Spleen (tissue), 11 donors: Measurements from ENCODE around the gene AUH. TPM values are rescaled to one million over a fixed set of nuclear protein-coding genes. Genes with fewer than 3 reads are reported as not detected.

Source experiments
- DNase-seq: peaks from one replicate; pipeline ENCODE4 v3.0.0-alpha.2; 2020
- H3K27ac ChIP-seq, 8 donors: fragments of 200-600 bp; sonication (generic) in 7 of 8; 1 replicate in 4 of 8; 2 replicates in 4 of 8; pipeline versions ENCODE4 v1.5.0 to v1.8.0; 2016 to 2021; ENCODE audit warnings: inconsistent platforms in 4 of 8, mild to moderate bottlenecking in 4 of 8, moderate library complexity in 1 of 8
- H3K27me3 ChIP-seq, 7 donors: fragments of 200-600 bp; sonication (generic) in 6 of 7; replicated peaks in 1 of 7; 1 replicate in 4 of 7; 2 replicates in 3 of 7; pipeline versions ENCODE4 v1.5.0 to v1.8.0; 2016 to 2021; ENCODE audit warnings: inconsistent platforms in 3 of 7, mild to moderate bottlenecking in 1 of 7
- H3K36me3 ChIP-seq, 6 donors: fragments of 200-600 bp; sonication (generic) in 5 of 6; 1 replicate in 4 of 6; 2 replicates in 2 of 6; pipeline versions ENCODE4 v1.5.0 to v1.8.0; 2016 to 2021; ENCODE audit warnings: inconsistent platforms in 2 of 6
- H3K4me1 ChIP-seq, 6 donors: fragments of 200-600 bp; sonication (generic) in 5 of 6; 1 replicate in 3 of 6; 2 replicates in 3 of 6; pipeline versions ENCODE4 v1.5.0 to v1.8.0; 2016 to 2021; ENCODE audit warnings: inconsistent platforms in 3 of 6
- H3K4me3 ChIP-seq, 8 donors: fragments of 200-600 bp; sonication (generic) in 7 of 8; 1 replicate in 4 of 8; 2 replicates in 4 of 8; pipeline versions ENCODE4 v1.5.0 to v1.8.0; 2016 to 2021; ENCODE audit warnings: inconsistent platforms in 4 of 8, mild to moderate bottlenecking in 4 of 8, moderate library complexity in 2 of 8
- H3K9me3 ChIP-seq, 8 donors: fragments of 200-600 bp; sonication (generic) in 7 of 8; 1 replicate in 4 of 8; 2 replicates in 4 of 8; pipeline versions ENCODE4 v1.5.0 to v1.8.0; 2016 to 2021; ENCODE audit warnings: inconsistent platforms in 4 of 8
- POLR2A ChIP-seq, 3 donors: fragments of 450-650 bp; IDR thresholded peaks; one replicate each; pipeline ENCODE4 v1.5.1; 2017; ENCODE audit warnings: antibody characterized with exemption in 3 of 3, mild to moderate bottlenecking in 1 of 3
- POLR2AphosphoS5 ChIP-seq, 3 donors: sonication (generic); formaldehyde crosslinking; IDR thresholded peaks; one replicate each; pipeline ENCODE4 v1.5.1; 2017; ENCODE audit warnings: antibody characterized with exemption in 3 of 3
- WGBS, 5 donors: extraction: QIAGEN DNeasy Blood & Tissue Kit in 3 of 5; methylation state at CpG; one replicate each; pipeline versions ENCODE4 v1.1.5 to v1.1.7; 2013 to 2018; 5-methylcytosine and 5-hydroxymethylcytosine counted together
- intact Hi-C: fragments of 100-400 bp; cut with DNase I; formaldehyde crosslinking; loops from one replicate; pipeline ENCODE4 v1.15.0; 2023; ENCODE audit warnings: low total_unique reads
- polyA plus RNA-seq, 3 donors: library from polyadenylated mRNA; stranded (reverse); fragments of 200-250 nt; gene quantifications; one replicate each; pipeline ENCODE4 v1.2.1, GENCODE V29; 2013
- total RNA-seq, 7 donors: library from RNA; depleted of rRNA in 3 of 7; stranded (reverse); fragments of >200 nt in 3 of 7; fragmentation: NEBNext Ultra II Directional in 4 of 7; extraction: Animal tissue kit (Norgen Biotek cat#: 25700) in 4 of 7; gene quantifications; one replicate each; pipeline versions ENCODE4 v1.1.0 to v1.2.1, GENCODE V29; 2016 to 2021
- TF ChIP-seq, protein P1 (sequence below), 11 experiments: fragments of 200-600 bp in 7 of 11; fragments of 450-650 bp in 4 of 11; sonication (generic) in 4 of 11; IDR thresholded peaks in 8 of 11; conservative IDR thresholded peaks in 3 of 11; 1 replicate in 7 of 11; 2 replicates in 4 of 11; pipeline versions ENCODE4 v1.4.0 to v1.8.0; 2016 to 2021; ENCODE audit warnings: antibody characterized with exemption in 11 of 11, inconsistent platforms in 4 of 11, mild to moderate bottlenecking in 1 of 11
- donor health status: healthy with polysubstance abuse.
- donor health status: DM: no; HTN: no; CAD: no; lungs with moderate emphysema.
- donor health status: DM: no; HTN: no; CAD: no.
- donor health status: Bipolar disorder and iron deficiency.
- donor health status: healthy.
- donor health status: DM: no; HTN: no; CAD: no.
- donor health status: DM: yes; HTN: yes; CAD: no.

Gene AUH
- total and polyA plus RNA-seq, 10 donors = 9.4 to 37.3 (median 20.6) TPM

- H3K4me1 ChIP-seq = no peaks in the 10 kb centered on the region
- no peak for DNase-seq
- no peaks in the 10 kb centered on the region for H3K27me3 ChIP-seq
- H3K27ac ChIP-seq = no peak overlapping the region
- peaks cover 0 to 4% (median 0%) of the 10 kb centered on the region in 8 donors for H3K9me3 ChIP-seq
- 86 to 97% (median 90%) methylated on average over 1 of the region's 1 CpG for WGBS, 5 donors
- intact Hi-C loops = no loop called here
- no peak overlapping the region for H3K4me3 ChIP-seq
- TF ChIP-seq POLR2AphosphoS5 (IDR thresholded peaks at IDR 0.05) (no peak), POLR2A (IDR thresholded peaks at IDR 0.05) (no peak)
- TF ChIP-seq, protein P1, sequence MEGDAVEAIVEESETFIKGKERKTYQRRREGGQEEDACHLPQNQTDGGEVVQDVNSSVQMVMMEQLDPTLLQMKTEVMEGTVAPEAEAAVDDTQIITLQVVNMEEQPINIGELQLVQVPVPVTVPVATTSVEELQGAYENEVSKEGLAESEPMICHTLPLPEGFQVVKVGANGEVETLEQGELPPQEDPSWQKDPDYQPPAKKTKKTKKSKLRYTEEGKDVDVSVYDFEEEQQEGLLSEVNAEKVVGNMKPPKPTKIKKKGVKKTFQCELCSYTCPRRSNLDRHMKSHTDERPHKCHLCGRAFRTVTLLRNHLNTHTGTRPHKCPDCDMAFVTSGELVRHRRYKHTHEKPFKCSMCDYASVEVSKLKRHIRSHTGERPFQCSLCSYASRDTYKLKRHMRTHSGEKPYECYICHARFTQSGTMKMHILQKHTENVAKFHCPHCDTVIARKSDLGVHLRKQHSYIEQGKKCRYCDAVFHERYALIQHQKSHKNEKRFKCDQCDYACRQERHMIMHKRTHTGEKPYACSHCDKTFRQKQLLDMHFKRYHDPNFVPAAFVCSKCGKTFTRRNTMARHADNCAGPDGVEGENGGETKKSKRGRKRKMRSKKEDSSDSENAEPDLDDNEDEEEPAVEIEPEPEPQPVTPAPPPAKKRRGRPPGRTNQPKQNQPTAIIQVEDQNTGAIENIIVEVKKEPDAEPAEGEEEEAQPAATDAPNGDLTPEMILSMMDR (IDR thresholded peaks at IDR 0.05 in 8 of 11, conservative IDR thresholded peaks at IDR 0.05 in 3 of 11) = no peak
- H3K36me3 ChIP-seq = peaks cover 0 to 43% (median 12%) of the 10 kb centered on the region in 6 donors
Measured at GRCh38 chr9:91289244-91289643, 72.5 kb downstream of the AUH start.

DNA sequence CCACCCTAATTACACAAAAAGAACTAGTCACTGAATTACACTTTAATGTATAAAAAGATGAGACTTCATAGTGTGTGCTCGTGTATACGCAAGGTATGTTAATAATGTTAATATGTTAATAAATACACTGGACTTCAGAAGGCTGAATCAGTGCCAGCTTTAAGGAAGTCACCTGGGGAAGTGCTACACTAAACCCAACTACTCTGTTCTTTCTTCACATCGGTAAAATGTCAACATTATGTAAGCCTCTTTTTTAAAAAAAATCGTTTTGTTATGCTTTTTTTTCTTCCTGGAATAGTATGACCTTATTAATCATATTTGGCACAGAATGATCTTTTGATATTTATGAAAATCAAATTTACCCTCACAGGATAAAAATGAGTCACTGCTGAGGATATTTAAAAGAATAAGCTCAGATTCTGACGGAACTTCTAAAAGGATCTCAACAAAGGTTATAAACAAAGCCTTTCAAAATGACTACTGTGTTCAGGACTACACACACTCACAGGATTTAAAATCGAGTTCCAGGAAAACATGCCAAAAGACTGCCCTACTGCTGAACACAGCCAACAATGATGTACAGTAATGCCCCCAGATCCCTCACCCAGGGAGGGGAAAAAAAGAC, 75.9 kb downstream of the AUH start:
- 73 to 76% (median 73%) methylated on average over 6 of the region's 6 CpGs for WGBS, 5 donors
- Histone ChIP-seq H3K36me3 (peaks cover 0 to 10% (median 3%) of the 10 kb centered on the region in 6 donors), H3K27me3 (no peaks in the 10 kb centered on the region), H3K4me3 (no peak overlapping the region), H3K4me1 (no peaks in the 10 kb centered on the region), H3K27ac (no peak overlapping the region), H3K9me3 (peaks cover 0 to 4% (median 0%) of the 10 kb centered on the region in 8 donors)
- no peak for DNase-seq
- TF ChIP-seq, protein P1 (IDR thresholded peaks at IDR 0.05 in 8 of 11, conservative IDR thresholded peaks at IDR 0.05 in 3 of 11) = no peak
- TF ChIP-seq POLR2AphosphoS5 (IDR thresholded peaks at IDR 0.05) (no peak), POLR2A (IDR thresholded peaks at IDR 0.05) (no peak)
- intact Hi-C loops = no loop called here

DNA sequence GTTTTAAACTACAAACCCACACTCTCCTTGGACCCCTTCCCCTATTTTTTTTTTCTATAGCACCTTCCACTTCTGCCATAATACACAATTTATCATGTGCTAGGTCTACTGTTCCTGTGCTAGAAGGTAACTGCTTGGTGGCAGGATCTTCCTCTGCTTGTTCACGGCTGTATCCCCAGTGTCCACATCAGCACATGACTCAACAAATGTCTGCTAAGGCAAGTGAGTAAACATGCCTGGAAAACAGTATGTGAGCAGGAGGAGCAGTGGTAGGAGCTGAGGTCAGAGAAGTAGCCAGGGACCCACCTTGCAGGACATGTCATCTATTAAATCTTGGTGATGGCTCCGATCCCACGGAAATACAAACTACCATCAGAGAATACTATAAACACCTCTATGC, 79.4 kb downstream of the AUH start:
- Histone ChIP-seq H3K27ac (no peak overlapping the region), H3K36me3 (no peaks in the 10 kb centered on the region), H3K4me3 (no peak overlapping the region), H3K4me1 (no peaks in the 10 kb centered on the region), H3K9me3 (peaks cover 0 to 4% (median 0%) of the 10 kb centered on the region in 8 donors), H3K27me3 (no peaks in the 10 kb centered on the region)
- WGBS, 5 donors = 92 to 100% (median 96%) methylated on average over 3 of the region's 3 CpGs
- TF ChIP-seq POLR2A (IDR thresholded peaks at IDR 0.05) = no peak
- TF ChIP-seq, protein P1 (IDR thresholded peaks at IDR 0.05 in 8 of 11, conservative IDR thresholded peaks at IDR 0.05 in 3 of 11) = no peak
- intact Hi-C loops = no loop called here
- no peak for DNase-seq

DNA sequence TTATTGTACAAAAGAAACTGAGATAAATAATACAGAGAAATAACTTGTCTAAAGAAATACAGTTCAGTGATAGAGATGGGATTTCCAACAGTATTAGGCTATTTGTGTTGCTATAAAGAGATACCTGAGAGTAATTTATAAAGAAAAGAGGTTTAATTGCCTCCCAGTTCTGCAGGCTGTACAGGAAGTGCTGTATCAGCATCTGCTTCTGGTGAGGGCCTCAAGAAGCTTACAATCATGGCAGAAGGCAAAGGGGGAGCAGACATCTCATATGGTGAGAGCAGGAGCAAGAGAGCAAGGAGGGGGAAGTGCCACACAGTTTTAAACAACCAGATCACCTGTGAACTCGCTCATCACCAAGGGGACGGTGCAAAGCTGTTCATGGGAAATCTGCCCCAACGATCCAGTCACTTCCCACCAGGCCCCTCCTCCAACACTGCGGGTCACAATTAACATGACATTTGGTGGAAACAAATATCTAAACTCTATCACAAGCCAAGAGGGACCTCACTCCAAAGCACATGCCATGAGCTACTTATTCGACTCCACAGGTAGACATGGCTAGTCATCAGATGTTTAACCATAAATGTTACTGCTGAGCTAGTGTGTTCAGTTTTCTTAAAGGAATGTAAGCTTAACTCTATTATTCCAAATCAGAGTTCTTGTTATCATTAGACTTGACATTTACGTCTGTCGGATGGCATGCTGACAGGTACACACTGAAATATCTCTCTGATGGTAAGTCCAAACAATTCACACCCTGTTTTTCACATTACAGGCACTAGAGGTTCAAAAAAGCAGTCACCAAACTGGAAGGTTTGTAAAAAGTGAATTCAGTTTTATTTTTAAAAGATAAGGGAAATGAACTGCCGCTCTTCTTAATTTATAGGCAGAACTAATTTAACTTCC, 82.2 kb downstream of the AUH start:
- Histone ChIP-seq H3K9me3 (peaks cover 0 to under 1% (median 0%) of the 10 kb centered on the region in 8 donors), H3K27ac (no peak overlapping the region), H3K27me3 (no peaks in the 10 kb centered on the region), H3K4me3 (no peak overlapping the region), H3K4me1 (peaks cover 0 to 4% (median 0%) of the 10 kb centered on the region in 6 donors), H3K36me3 (no peaks in the 10 kb centered on the region)
- DNase-seq = no peak
- no peak for TF ChIP-seq POLR2A (IDR thresholded peaks at IDR 0.05)
- no peak for TF ChIP-seq POLR2AphosphoS5 (IDR thresholded peaks at IDR 0.05)
- TF ChIP-seq, protein P1 (IDR thresholded peaks at IDR 0.05 in 8 of 11, conservative IDR thresholded peaks at IDR 0.05 in 3 of 11) = no peak
- intact Hi-C loops = no loop called here
- 94 to 96% (median 96%) methylated on average over 8 of the region's 8 CpGs for WGBS, 5 donors
